ENCODE data around the gene RBM28. TPM values are rescaled to one million over a fixed set of nuclear protein-coding genes. Genes with fewer than 3 reads are reported as not detected.

Gene RBM28
- total RNA-seq, 1 experiment from 2014 or later = 54.1 TPM

DNA sequence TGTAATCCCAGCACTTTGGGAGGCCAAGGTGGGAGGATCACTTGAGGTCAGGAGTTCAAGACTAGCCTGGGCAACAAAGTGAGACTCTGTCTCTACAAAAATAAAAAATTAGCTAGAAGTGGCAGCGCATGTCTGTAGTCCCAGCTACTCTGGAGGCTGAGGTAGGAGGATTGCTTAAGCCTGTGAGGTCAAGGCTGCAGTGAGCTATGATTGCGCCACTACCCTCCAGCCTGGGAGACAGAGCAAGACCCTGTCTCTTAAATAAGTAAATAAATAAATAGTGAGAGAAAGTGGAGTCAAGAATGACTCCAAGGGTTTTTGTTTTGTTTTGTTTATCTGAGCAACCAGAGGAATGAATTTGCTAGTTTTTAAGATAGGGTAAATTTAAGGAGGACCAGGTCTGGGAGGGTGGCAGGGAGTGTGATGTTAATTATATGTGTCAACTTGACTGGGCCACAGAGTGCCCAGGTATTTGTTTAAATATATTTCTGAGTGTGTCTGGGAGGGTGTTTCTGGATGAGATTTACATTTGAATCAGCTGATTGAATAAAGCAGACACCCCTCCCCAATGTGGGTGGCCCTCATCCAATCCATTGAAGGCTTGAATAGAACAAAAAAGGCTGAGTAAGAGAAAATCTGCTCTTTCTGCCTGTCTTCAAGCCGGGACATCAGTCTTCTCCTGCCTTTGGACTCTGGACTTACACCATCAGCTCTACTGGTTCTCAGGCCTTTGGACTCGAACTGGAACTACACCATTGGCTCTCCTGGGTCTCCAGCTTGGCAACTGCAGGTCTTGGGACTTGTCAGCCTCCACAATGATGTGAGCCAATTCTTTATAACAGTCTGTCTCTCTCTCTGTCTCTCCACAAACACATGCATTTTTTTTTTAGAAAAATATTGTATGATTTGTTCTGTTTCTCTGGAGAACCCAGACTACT is 42.5 kb upstream of the RBM28 start:
- ChIA-PET POLR2A (interaction anchor here (0.6 kb wide), 1 partner anchor 14 kb away, joined by 12 read pairs; no protein-coding TSS in a partner anchor), CTCF (interaction anchor here (1.6 to 2.8 kb wide), 3 partner anchors 12 to 39 kb away, joined by 6 to 66 read pairs (median 8); no protein-coding TSS in a partner anchor)
- TF ChIP-seq SIN3A (IDR thresholded peaks at IDR 0.05; ENCODE audit: borderline replicate concordance, insufficient read depth, low read depth, low read length) = no peak
- no peak for TF ChIP-seq POLR2AphosphoS5 (IDR thresholded peaks at IDR 0.05; ENCODE audit: low read depth, low read length)
- no peak for TF ChIP-seq TCF7L2 (IDR thresholded peaks at IDR 0.05; ENCODE audit: low read depth, low read length)
- TF ChIP-seq, protein P1, sequence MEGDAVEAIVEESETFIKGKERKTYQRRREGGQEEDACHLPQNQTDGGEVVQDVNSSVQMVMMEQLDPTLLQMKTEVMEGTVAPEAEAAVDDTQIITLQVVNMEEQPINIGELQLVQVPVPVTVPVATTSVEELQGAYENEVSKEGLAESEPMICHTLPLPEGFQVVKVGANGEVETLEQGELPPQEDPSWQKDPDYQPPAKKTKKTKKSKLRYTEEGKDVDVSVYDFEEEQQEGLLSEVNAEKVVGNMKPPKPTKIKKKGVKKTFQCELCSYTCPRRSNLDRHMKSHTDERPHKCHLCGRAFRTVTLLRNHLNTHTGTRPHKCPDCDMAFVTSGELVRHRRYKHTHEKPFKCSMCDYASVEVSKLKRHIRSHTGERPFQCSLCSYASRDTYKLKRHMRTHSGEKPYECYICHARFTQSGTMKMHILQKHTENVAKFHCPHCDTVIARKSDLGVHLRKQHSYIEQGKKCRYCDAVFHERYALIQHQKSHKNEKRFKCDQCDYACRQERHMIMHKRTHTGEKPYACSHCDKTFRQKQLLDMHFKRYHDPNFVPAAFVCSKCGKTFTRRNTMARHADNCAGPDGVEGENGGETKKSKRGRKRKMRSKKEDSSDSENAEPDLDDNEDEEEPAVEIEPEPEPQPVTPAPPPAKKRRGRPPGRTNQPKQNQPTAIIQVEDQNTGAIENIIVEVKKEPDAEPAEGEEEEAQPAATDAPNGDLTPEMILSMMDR (IDR thresholded peaks at IDR 0.05) = no peak
- TF ChIP-seq, protein P2, sequence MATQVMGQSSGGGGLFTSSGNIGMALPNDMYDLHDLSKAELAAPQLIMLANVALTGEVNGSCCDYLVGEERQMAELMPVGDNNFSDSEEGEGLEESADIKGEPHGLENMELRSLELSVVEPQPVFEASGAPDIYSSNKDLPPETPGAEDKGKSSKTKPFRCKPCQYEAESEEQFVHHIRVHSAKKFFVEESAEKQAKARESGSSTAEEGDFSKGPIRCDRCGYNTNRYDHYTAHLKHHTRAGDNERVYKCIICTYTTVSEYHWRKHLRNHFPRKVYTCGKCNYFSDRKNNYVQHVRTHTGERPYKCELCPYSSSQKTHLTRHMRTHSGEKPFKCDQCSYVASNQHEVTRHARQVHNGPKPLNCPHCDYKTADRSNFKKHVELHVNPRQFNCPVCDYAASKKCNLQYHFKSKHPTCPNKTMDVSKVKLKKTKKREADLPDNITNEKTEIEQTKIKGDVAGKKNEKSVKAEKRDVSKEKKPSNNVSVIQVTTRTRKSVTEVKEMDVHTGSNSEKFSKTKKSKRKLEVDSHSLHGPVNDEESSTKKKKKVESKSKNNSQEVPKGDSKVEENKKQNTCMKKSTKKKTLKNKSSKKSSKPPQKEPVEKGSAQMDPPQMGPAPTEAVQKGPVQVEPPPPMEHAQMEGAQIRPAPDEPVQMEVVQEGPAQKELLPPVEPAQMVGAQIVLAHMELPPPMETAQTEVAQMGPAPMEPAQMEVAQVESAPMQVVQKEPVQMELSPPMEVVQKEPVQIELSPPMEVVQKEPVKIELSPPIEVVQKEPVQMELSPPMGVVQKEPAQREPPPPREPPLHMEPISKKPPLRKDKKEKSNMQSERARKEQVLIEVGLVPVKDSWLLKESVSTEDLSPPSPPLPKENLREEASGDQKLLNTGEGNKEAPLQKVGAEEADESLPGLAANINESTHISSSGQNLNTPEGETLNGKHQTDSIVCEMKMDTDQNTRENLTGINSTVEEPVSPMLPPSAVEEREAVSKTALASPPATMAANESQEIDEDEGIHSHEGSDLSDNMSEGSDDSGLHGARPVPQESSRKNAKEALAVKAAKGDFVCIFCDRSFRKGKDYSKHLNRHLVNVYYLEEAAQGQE (IDR thresholded peaks at IDR 0.05; ENCODE audit: insufficient read depth in 1 of 2, low read depth in 2 of 2, low read length in 1 of 2) = no peak
- intact Hi-C loops (cut with micrococcal nuclease; ENCODE audit: unreplicated experiment) (no loop called here), in situ Hi-C loops (cut with HindIII; ENCODE audit: low pct_unique_long_range_greater_than_20kb, low sequenced_read_pairs) (no loop called here)
- Histone ChIP-seq H3K4me3 (ENCODE audit: low read depth in 2 of 2, low read length in 2 of 2) (no peak overlapping the region), H3K27me3 (ENCODE audit: control insufficient read depth, insufficient read depth, low read length) (no peaks in the 10 kb centered on the region), H3K27ac (ENCODE audit: low read length) (no peak overlapping the region), H3K36me3 (ENCODE audit: control insufficient read depth, insufficient read depth, low read length) (no peaks in the 10 kb centered on the region), H3K4me1 (ENCODE audit: control insufficient read depth, insufficient read depth, low read length) (0 out of 2 replicates have a peak, but pooled peaks cover 5% of the 10 kb centered on the region), H3K9me3 (ENCODE audit: control insufficient read depth, insufficient read depth, low read depth, low read length) (no peaks in the 10 kb centered on the region)
- no peak for ATAC-seq
- no peak for DNase-seq (ENCODE audit: low read depth, low spot score)
- BruUV-seq (replicated peaks) = no TSS peak

DNA sequence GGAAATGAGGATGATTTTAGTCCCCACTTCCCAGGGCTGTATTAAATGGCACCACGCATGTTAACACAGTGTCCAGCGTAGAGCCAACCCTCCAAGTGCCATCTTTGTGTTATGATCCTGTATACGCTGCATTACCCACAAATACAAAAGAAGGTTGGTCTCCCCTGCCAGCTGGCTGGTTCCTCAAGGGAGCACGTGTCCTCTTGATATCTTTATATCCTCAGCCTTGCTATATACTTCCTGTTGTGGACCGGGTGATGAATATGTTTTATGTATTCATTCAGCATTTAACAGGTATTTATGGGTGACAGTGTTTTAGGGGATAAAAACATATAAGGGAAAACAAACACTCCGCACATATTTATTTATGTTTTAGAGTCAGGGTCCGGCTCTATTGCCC is 41.0 kb upstream of the RBM28 start:
- no peak for TF ChIP-seq SIN3A (IDR thresholded peaks at IDR 0.05; ENCODE audit: borderline replicate concordance, insufficient read depth, low read depth, low read length)
- TF ChIP-seq, protein P2 (IDR thresholded peaks at IDR 0.05; ENCODE audit: insufficient read depth in 1 of 2, low read depth in 2 of 2, low read length in 1 of 2) = no peak
- no peak for TF ChIP-seq POLR2AphosphoS5 (IDR thresholded peaks at IDR 0.05; ENCODE audit: low read depth, low read length)
- TF ChIP-seq, protein P1 (IDR thresholded peaks at IDR 0.05) = no peak
- TF ChIP-seq TCF7L2 (IDR thresholded peaks at IDR 0.05; ENCODE audit: low read depth, low read length) = no peak
- Histone ChIP-seq H3K36me3 (ENCODE audit: control insufficient read depth, insufficient read depth, low read length) (no peaks in the 10 kb centered on the region), H3K4me3 (ENCODE audit: low read depth in 2 of 2, low read length in 2 of 2) (no peak overlapping the region), H3K4me1 (ENCODE audit: control insufficient read depth, insufficient read depth, low read length) (0 out of 2 replicates have a peak, but pooled peaks cover 3% of the 10 kb centered on the region), H3K27me3 (ENCODE audit: control insufficient read depth, insufficient read depth, low read length) (no peaks in the 10 kb centered on the region), H3K9me3 (ENCODE audit: control insufficient read depth, insufficient read depth, low read depth, low read length) (no peaks in the 10 kb centered on the region), H3K27ac (ENCODE audit: low read length) (no peak overlapping the region)
- intact Hi-C loops (cut with micrococcal nuclease; ENCODE audit: unreplicated experiment) = no loop called here
- BruUV-seq (replicated peaks) = no TSS peak
- no peak for ATAC-seq
- ChIA-PET POLR2A (no interaction called here), CTCF (interaction anchor here (0.6 to 1.0 kb wide), 2 partner anchors 37 to 203 kb away, joined by 3 read pairs; no protein-coding TSS in a partner anchor)
- no peak for DNase-seq (ENCODE audit: low read depth, low spot score)
- in situ Hi-C loops (cut with HindIII; ENCODE audit: low pct_unique_long_range_greater_than_20kb, low sequenced_read_pairs) = no loop called here

Measured in Panc1 (cell line).